Natural killer cell (primary cell): ENCODE data around the gene BCL7A. TPM values are rescaled to one million over a fixed set of nuclear protein-coding genes. Genes with fewer than 3 reads are reported as not detected.
A peak's percentile ranks its signal among the peaks of the same experiment; 100 is the strongest.

Experiments
- ATAC-seq, 3 donors: fragments of 150-1000 bp in 2 of 3; fragments of 200-7000 bp in 1 of 3; cut with Tn5 transposase; 1 replicate in 1 of 3; 2 replicates in 2 of 3; pipeline ENCODE4 v1.10.0; 2021; ENCODE audit warnings: mild to moderate bottlenecking in 2 of 3, moderate library complexity in 2 of 3
- DNase-seq, 2 donors: peaks; one replicate each; pipeline versions ENCODE4 v3.0.0 to v3.0.0-alpha.2; 2013 to 2021; ENCODE audit warnings: mixed read lengths in 1 of 2
- H3K27ac ChIP-seq: one replicate; pipeline ENCODE4 v1.5.1; 2013; ENCODE audit warnings: mild to moderate bottlenecking, low read length
- H3K27me3 ChIP-seq: one replicate; pipeline ENCODE4 v1.6.1; 2013; ENCODE audit warnings: low read length; ENCODE audit not compliant: control insufficient read depth, insufficient read depth
- H3K36me3 ChIP-seq: one replicate; pipeline ENCODE4 v1.6.1; 2013; ENCODE audit warnings: low read length; ENCODE audit not compliant: control insufficient read depth, insufficient read depth
- H3K4me1 ChIP-seq: one replicate; pipeline ENCODE4 v1.6.1; 2013; ENCODE audit warnings: low read length; ENCODE audit not compliant: control insufficient read depth, insufficient read depth
- H3K4me3 ChIP-seq: one replicate; pipeline ENCODE4 v1.5.1; 2013; ENCODE audit warnings: low read length
- H3K9me3 ChIP-seq: one replicate; pipeline ENCODE4 v1.6.1; 2013; ENCODE audit warnings: low read length; ENCODE audit not compliant: control insufficient read depth, insufficient read depth
- H3K27ac Mint-ChIP-seq, 2 donors: one replicate each; pipeline ENCODE4 v1.8.0; 2022; ENCODE audit warnings: mild to moderate bottlenecking in 2 of 2, mixed read lengths in 2 of 2, moderate library complexity in 1 of 2
- H3K27me3 Mint-ChIP-seq, 2 donors: one replicate each; pipeline ENCODE4 v1.8.0; 2022; ENCODE audit warnings: low read depth in 2 of 2, mixed read lengths in 2 of 2
- H3K36me3 Mint-ChIP-seq: one replicate; pipeline ENCODE4 v1.8.0; 2022; ENCODE audit warnings: mixed read lengths
- H3K4me1 Mint-ChIP-seq, 2 donors: one replicate each; pipeline ENCODE4 v1.8.0; 2022; ENCODE audit warnings: mixed read lengths in 2 of 2
- H3K4me3 Mint-ChIP-seq: one replicate; pipeline ENCODE4 v1.8.0; 2022; ENCODE audit warnings: mild to moderate bottlenecking, moderate library complexity, mixed read lengths
- H3K9me3 Mint-ChIP-seq, 2 donors: one replicate each; pipeline ENCODE4 v1.8.0; 2022; ENCODE audit warnings: mixed read lengths in 2 of 2
- CTCF ChIP-seq: fragments of 200-600 bp; IDR thresholded peaks from one replicate; pipeline ENCODE4 v1.8.0; 2022; ENCODE audit warnings: antibody characterized with exemption
- WGBS: methylation state at CpG from one replicate; pipeline ENCODE4 v1.1.7; 2013; ENCODE audit warnings: missing lambda C conversion rate; ENCODE audit not compliant: insufficient coverage; 5-methylcytosine and 5-hydroxymethylcytosine counted together
- intact Hi-C: fragments of 100-400 bp; cut with micrococcal nuclease; formaldehyde crosslinking; loops from one replicate; pipeline ENCODE4 v1.14.2; 2022
- total RNA-seq, 4 donors: library from RNA; stranded (reverse); fragments of 120-200 nt in 1 of 4; gene quantifications; one replicate each; pipeline versions ENCODE4 v1.2.3 to v1.2.4, GENCODE V29; 2013 to 2022

Gene BCL7A
- total RNA-seq, 3 donors from 2014 or later (not counting 1 experiment from before 2014, with no cell fraction given) = 0.85 to 1.1 (median 0.96) TPM

- Histone ChIP-seq H3K27me3 (no peaks in the 10 kb centered on the region), H3K9me3 (peaks cover 4% of the 10 kb centered on the region), H3K27ac (no peak overlapping the region), H3K4me1 (peaks cover 15% of the 10 kb centered on the region), H3K36me3 (no peaks in the 10 kb centered on the region), H3K4me3 (no peak overlapping the region)
- DNase-seq (no peak), ATAC-seq (no peak)
- no peaks in the 10 kb centered on the region for H3K4me1 Mint-ChIP-seq
- H3K27ac Mint-ChIP-seq = no peak overlapping the region
- intact Hi-C loops = no loop called here
- H3K9me3 Mint-ChIP-seq = no peaks in the 10 kb centered on the region
- no peaks in the 10 kb centered on the region for H3K36me3 Mint-ChIP-seq
- TF ChIP-seq CTCF = no peak
- H3K4me3 Mint-ChIP-seq = no peak overlapping the region
- 98% methylated on average over 4 of the region's 5 CpGs for WGBS
- H3K27me3 Mint-ChIP-seq = peaks cover 2 to 6% of the 10 kb centered on the region in 2 donors
Measured at GRCh38 chr12:121976950-121977349, 44.7 kb upstream of the BCL7A start.

GRCh38 chr12:121980191-121980891 is 41.3 kb upstream of the BCL7A start:
- intact Hi-C loops = no loop called here
- ATAC-seq (peak in 2 of 3 donors; percentile 22 to 33), DNase-seq (no peak)
- no peaks in the 10 kb centered on the region for H3K9me3 ChIP-seq
- peak overlapping the region; percentile 31 for H3K27ac ChIP-seq
- Mint-ChIP-seq H3K36me3 (no peaks in the 10 kb centered on the region), H3K9me3 (no peaks in the 10 kb centered on the region), H3K4me3 (no peak overlapping the region), H3K27ac (no peak overlapping the region), H3K4me1 (no peaks in the 10 kb centered on the region), H3K27me3 (peaks cover 0 to 4% of the 10 kb centered on the region in 2 donors)
- WGBS = 36% methylated on average over 11 of the region's 11 CpGs
- H3K4me1 ChIP-seq = peaks cover 15% of the 10 kb centered on the region
- no peaks in the 10 kb centered on the region for H3K36me3 ChIP-seq
- H3K27me3 ChIP-seq = no peaks in the 10 kb centered on the region
- no peak overlapping the region for H3K4me3 ChIP-seq
- TF ChIP-seq CTCF = no peak

DNA sequence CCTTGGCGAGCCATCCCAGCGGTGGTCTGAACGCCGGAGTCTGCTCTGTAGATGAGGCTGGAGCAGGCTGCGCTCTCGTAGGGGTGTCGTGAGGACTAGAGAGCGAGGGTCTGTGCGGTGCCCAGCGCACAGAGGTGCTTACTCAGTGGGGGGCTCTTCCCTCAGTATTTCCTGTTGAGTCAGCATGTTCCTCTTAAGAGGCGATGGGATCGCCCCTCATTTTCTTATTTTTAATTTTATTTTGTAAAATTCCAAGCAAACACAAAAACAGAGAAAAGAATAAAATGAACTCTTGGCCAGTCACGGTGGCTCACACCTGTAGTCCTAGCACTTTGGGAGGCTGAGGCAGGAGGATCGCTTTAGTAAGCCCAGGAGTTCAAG is 40.8 kb upstream of the BCL7A start:
- Histone ChIP-seq H3K4me1 (peaks cover 15% of the 10 kb centered on the region), H3K36me3 (no peaks in the 10 kb centered on the region), H3K9me3 (no peaks in the 10 kb centered on the region), H3K27me3 (no peaks in the 10 kb centered on the region), H3K27ac (peak overlapping the region; percentile 24), H3K4me3 (no peak overlapping the region)
- no peak for TF ChIP-seq CTCF
- intact Hi-C loops = no loop called here
- Mint-ChIP-seq H3K4me3 (no peak overlapping the region), H3K4me1 (no peaks in the 10 kb centered on the region), H3K27ac (no peak overlapping the region), H3K36me3 (no peaks in the 10 kb centered on the region), H3K27me3 (no peaks in the 10 kb centered on the region), H3K9me3 (no peaks in the 10 kb centered on the region)
- WGBS = 76% methylated on average over 13 of the region's 14 CpGs
- no peak for ATAC-seq
- DNase-seq = no peak

GRCh38 chr12:121981456-121981855 is 40.2 kb upstream of the BCL7A start:
- no peaks in the 10 kb centered on the region for H3K36me3 Mint-ChIP-seq
- no peak for TF ChIP-seq CTCF
- 72% methylated on average over 8 of the region's 8 CpGs for WGBS
- intact Hi-C loops = no loop called here
- DNase-seq = no peak
- no peaks in the 10 kb centered on the region for H3K27me3 ChIP-seq
- H3K4me3 Mint-ChIP-seq = no peak overlapping the region
- ATAC-seq = no peak
- no peak overlapping the region for H3K4me3 ChIP-seq
- H3K27ac Mint-ChIP-seq = no peak overlapping the region
- H3K27me3 Mint-ChIP-seq = no peaks in the 10 kb centered on the region
- H3K9me3 ChIP-seq = no peaks in the 10 kb centered on the region
- no peak overlapping the region for H3K27ac ChIP-seq
- H3K4me1 ChIP-seq = peaks cover 15% of the 10 kb centered on the region
- no peaks in the 10 kb centered on the region for H3K4me1 Mint-ChIP-seq
- no peaks in the 10 kb centered on the region for H3K9me3 Mint-ChIP-seq
- H3K36me3 ChIP-seq = no peaks in the 10 kb centered on the region
